Mesendoderm (in vitro differentiated cells): ENCODE data around the gene SPATA31E1.

Experiments used
- DNase-seq: peaks from one replicate; pipeline ENCODE4 v3.0.0; 2013
- H2AK5ac ChIP-seq: 2 replicates; pipeline ENCODE4 v1.6.1; 2013; ENCODE audit warnings: low read length, inconsistent platforms
- H2BK120ac ChIP-seq: 2 replicates; pipeline ENCODE4 v1.6.1; 2013; ENCODE audit warnings: low read depth, mild to moderate bottlenecking, low read length, moderate library complexity, mixed read lengths
- H2BK15ac ChIP-seq: replicated peaks from 2 replicates; pipeline ENCODE4 v1.6.1; 2013; ENCODE audit warnings: low read depth, mild to moderate bottlenecking, moderate library complexity
- H2BK5ac ChIP-seq: 2 replicates; pipeline ENCODE4 v1.6.1; 2013; ENCODE audit warnings: low read length, inconsistent platforms
- H3K18ac ChIP-seq: 2 replicates; pipeline ENCODE4 v1.6.1; 2013; ENCODE audit warnings: mild to moderate bottlenecking, low read length, mixed read lengths
- H3K23ac ChIP-seq: one replicate; pipeline ENCODE4 v1.6.1; 2013; ENCODE audit warnings: low read length
- H3K27ac ChIP-seq: 2 replicates; pipeline ENCODE4 v1.5.1; 2013; ENCODE audit warnings: low read depth, mild to moderate bottlenecking, inconsistent platforms, low read length, moderate library complexity
- H3K27me3 ChIP-seq: 2 replicates; pipeline ENCODE4 v1.6.1; 2013; ENCODE audit warnings: low read length, control low read depth, mild to moderate bottlenecking, inconsistent platforms; ENCODE audit not compliant: insufficient read depth, poor library complexity
- H3K36me3 ChIP-seq: 2 replicates; pipeline ENCODE4 v1.6.1; 2013; ENCODE audit warnings: low read length, inconsistent platforms; ENCODE audit not compliant: control insufficient read depth, insufficient read depth
- H3K4ac ChIP-seq: one replicate; pipeline ENCODE4 v1.6.1; 2013; ENCODE audit warnings: low read depth, mild to moderate bottlenecking, low read length, moderate library complexity
- H3K4me1 ChIP-seq: 2 replicates; pipeline ENCODE4 v1.6.1; 2013; ENCODE audit warnings: low read depth, low read length, inconsistent platforms; ENCODE audit not compliant: control insufficient read depth
- H3K4me2 ChIP-seq: 2 replicates; pipeline ENCODE4 v1.6.1; 2013; ENCODE audit warnings: low read length
- H3K4me3 ChIP-seq: 2 replicates; pipeline ENCODE4 v1.5.1; 2013; ENCODE audit warnings: mild to moderate bottlenecking, low read length
- H3K56ac ChIP-seq: one replicate; pipeline ENCODE4 v1.6.1; 2013; ENCODE audit warnings: low read length
- H3K79me1 ChIP-seq: 2 replicates; pipeline ENCODE4 v1.6.1; 2013; ENCODE audit warnings: low read length, inconsistent platforms
- H3K79me2 ChIP-seq: 2 replicates; pipeline ENCODE4 v1.6.1; 2013; ENCODE audit warnings: mild to moderate bottlenecking, low read length; ENCODE audit not compliant: control insufficient read depth, insufficient read depth
- H3K9ac ChIP-seq: 2 replicates; pipeline ENCODE4 v1.6.1; 2013; ENCODE audit warnings: low read length, inconsistent platforms
- H4K5ac ChIP-seq: one replicate; pipeline ENCODE4 v1.6.1; 2013; ENCODE audit warnings: low read length
- H4K8ac ChIP-seq: one replicate; pipeline ENCODE4 v1.6.1; 2013; ENCODE audit warnings: low read depth, mild to moderate bottlenecking, control low read depth, low read length, moderate library complexity
- WGBS: extraction: QIAGEN DNeasy Blood & Tissue Kit; methylation state at CpG from one replicate; pipeline ENCODE4 v1.1.7; 2013; ENCODE audit warnings: low lambda C conversion rate, missing lambda C conversion rate; ENCODE audit not compliant: insufficient coverage; ENCODE audit errors: extremely low coverage; 5-methylcytosine and 5-hydroxymethylcytosine counted together

SPATA31E1 gene

GRCh38 chr9:87871425-87872078 lies 11.1 kb upstream of the SPATA31E1 start:
- whole genome bisulfite sequencing = no CpG with 5 or more reads among the region's 7 CpGs
- Histone ChIP-seq H3K4me2 (no peak overlapping the region), H2BK15ac (no peak overlapping the region), H3K27ac (no peak overlapping the region), H3K79me1 (no peaks in the 10 kb centered on the region), H3K9ac (no peak overlapping the region), H2AK5ac (no peak overlapping the region), H2BK120ac (no peak overlapping the region), H3K23ac (no peak overlapping the region), H3K4me3 (no peak overlapping the region), H3K36me3 (no peaks in the 10 kb centered on the region), H3K27me3 (no peaks in the 10 kb centered on the region), H3K4me1 (no peaks in the 10 kb centered on the region), H4K8ac (no peak overlapping the region), H3K18ac (no peak overlapping the region), H3K56ac (no peak overlapping the region), H4K5ac (no peak overlapping the region), H3K79me2 (no peaks in the 10 kb centered on the region), H3K4ac (no peak overlapping the region), H2BK5ac (no peak overlapping the region)
- DNase-seq = no peak

- Histone ChIP-seq H3K9ac (no peak overlapping the region), H3K4me2 (no peak overlapping the region), H3K27me3 (no peaks in the 10 kb centered on the region), H3K27ac (no peak overlapping the region), H3K4me3 (no peak overlapping the region), H3K18ac (no peak overlapping the region), H2BK15ac (no peak overlapping the region), H3K23ac (no peak overlapping the region), H3K4ac (no peak overlapping the region), H2BK120ac (no peak overlapping the region), H4K8ac (no peak overlapping the region), H3K79me2 (no peaks in the 10 kb centered on the region), H4K5ac (no peak overlapping the region), H3K4me1 (no peaks in the 10 kb centered on the region), H2BK5ac (no peak overlapping the region), H3K56ac (no peak overlapping the region), H3K79me1 (no peaks in the 10 kb centered on the region), H2AK5ac (no peak overlapping the region), H3K36me3 (no peaks in the 10 kb centered on the region)
- no peak for DNase-seq
- whole genome bisulfite sequencing = no CpG with 5 or more reads among the region's 8 CpGs
These were observed 10.5 kb upstream of the SPATA31E1 start for GRCh38 chr9:87872079-87872624.

GRCh38 chr9:87873607-87874303 lies 8.9 kb upstream of the SPATA31E1 start:
- Histone ChIP-seq H3K9ac (no peak overlapping the region), H3K4ac (no peak overlapping the region), H4K8ac (no peak overlapping the region), H3K18ac (no peak overlapping the region), H3K4me3 (no peak overlapping the region), H3K4me2 (no peak overlapping the region), H2AK5ac (no peak overlapping the region), H3K79me2 (no peaks in the 10 kb centered on the region), H3K23ac (no peak overlapping the region), H2BK15ac (no peak overlapping the region), H3K36me3 (no peaks in the 10 kb centered on the region), H2BK120ac (no peak overlapping the region), H3K27me3 (no peaks in the 10 kb centered on the region), H3K27ac (no peak overlapping the region), H3K4me1 (no peaks in the 10 kb centered on the region), H2BK5ac (no peak overlapping the region), H3K56ac (no peak overlapping the region), H3K79me1 (no peaks in the 10 kb centered on the region), H4K5ac (no peak overlapping the region)
- no peak for DNase-seq
- no CpG with 5 or more reads among the region's 5 CpGs for WGBS

GRCh38 chr9:87874304-87874623 lies 8.4 kb upstream of the SPATA31E1 start:
- Histone ChIP-seq H2AK5ac (no peak overlapping the region), H3K4me1 (no peaks in the 10 kb centered on the region), H3K36me3 (no peaks in the 10 kb centered on the region), H3K56ac (no peak overlapping the region), H3K9ac (no peak overlapping the region), H3K4me3 (no peak overlapping the region), H4K5ac (no peak overlapping the region), H2BK5ac (no peak overlapping the region), H3K79me2 (no peaks in the 10 kb centered on the region), H3K18ac (no peak overlapping the region), H3K27me3 (no peaks in the 10 kb centered on the region), H4K8ac (no peak overlapping the region), H3K79me1 (no peaks in the 10 kb centered on the region), H3K4ac (no peak overlapping the region), H2BK120ac (no peak overlapping the region), H2BK15ac (no peak overlapping the region), H3K4me2 (no peak overlapping the region), H3K27ac (no peak overlapping the region), H3K23ac (no peak overlapping the region)
- DNase-seq = no peak
- WGBS = no CpG with 5 or more reads among the region's 7 CpGs

GRCh38 chr9:87875060-87875459 lies 7.6 kb upstream of the SPATA31E1 start:
- H3K18ac ChIP-seq = no peak overlapping the region
- no peak overlapping the region for H2AK5ac ChIP-seq
- H2BK5ac ChIP-seq = no peak overlapping the region
- H4K8ac ChIP-seq = no peak overlapping the region
- no peaks in the 10 kb centered on the region for H3K4me1 ChIP-seq
- no peak overlapping the region for H3K4me3 ChIP-seq
- H3K79me2 ChIP-seq = no peaks in the 10 kb centered on the region
- no peak overlapping the region for H2BK120ac ChIP-seq
- no peak overlapping the region for H3K23ac ChIP-seq
- no peak overlapping the region for H4K5ac ChIP-seq
- H3K4me2 ChIP-seq = no peak overlapping the region
- H3K9ac ChIP-seq = no peak overlapping the region
- no peaks in the 10 kb centered on the region for H3K36me3 ChIP-seq
- H3K27ac ChIP-seq = no peak overlapping the region
- H3K27me3 ChIP-seq = no peaks in the 10 kb centered on the region
- no peak overlapping the region for H3K56ac ChIP-seq
- H3K79me1 ChIP-seq = no peaks in the 10 kb centered on the region
- no peak for DNase-seq
- no peak overlapping the region for H2BK15ac ChIP-seq
- no peak overlapping the region for H3K4ac ChIP-seq
